ENCODE measurements around the gene IGSF10. TPM values are rescaled to one million over a fixed set of nuclear protein-coding genes. Genes with fewer than 3 reads are reported as not detected.
"Not testable (repeated sequence)": the region's sequence is repeated elsewhere in the genome, so short reads cannot be mapped to it uniquely, and the experiment has no call there.

The IGSF10 gene, protein sequence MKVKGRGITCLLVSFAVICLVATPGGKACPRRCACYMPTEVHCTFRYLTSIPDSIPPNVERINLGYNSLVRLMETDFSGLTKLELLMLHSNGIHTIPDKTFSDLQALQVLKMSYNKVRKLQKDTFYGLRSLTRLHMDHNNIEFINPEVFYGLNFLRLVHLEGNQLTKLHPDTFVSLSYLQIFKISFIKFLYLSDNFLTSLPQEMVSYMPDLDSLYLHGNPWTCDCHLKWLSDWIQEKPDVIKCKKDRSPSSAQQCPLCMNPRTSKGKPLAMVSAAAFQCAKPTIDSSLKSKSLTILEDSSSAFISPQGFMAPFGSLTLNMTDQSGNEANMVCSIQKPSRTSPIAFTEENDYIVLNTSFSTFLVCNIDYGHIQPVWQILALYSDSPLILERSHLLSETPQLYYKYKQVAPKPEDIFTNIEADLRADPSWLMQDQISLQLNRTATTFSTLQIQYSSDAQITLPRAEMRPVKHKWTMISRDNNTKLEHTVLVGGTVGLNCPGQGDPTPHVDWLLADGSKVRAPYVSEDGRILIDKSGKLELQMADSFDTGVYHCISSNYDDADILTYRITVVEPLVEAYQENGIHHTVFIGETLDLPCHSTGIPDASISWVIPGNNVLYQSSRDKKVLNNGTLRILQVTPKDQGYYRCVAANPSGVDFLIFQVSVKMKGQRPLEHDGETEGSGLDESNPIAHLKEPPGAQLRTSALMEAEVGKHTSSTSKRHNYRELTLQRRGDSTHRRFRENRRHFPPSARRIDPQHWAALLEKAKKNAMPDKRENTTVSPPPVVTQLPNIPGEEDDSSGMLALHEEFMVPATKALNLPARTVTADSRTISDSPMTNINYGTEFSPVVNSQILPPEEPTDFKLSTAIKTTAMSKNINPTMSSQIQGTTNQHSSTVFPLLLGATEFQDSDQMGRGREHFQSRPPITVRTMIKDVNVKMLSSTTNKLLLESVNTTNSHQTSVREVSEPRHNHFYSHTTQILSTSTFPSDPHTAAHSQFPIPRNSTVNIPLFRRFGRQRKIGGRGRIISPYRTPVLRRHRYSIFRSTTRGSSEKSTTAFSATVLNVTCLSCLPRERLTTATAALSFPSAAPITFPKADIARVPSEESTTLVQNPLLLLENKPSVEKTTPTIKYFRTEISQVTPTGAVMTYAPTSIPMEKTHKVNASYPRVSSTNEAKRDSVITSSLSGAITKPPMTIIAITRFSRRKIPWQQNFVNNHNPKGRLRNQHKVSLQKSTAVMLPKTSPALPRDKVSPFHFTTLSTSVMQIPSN (N-terminal part only)
- under 1 TPM; 0.24 to 0.44 TPM for total RNA-seq
- 0.43 TPM for polyA plus RNA-seq (2013, experiment 1 of 2)
- 0.33 TPM for polyA plus RNA-seq (2013, experiment 2 of 2)
- long read RNA-seq, experiment 1 = 0 reads
- long read RNA-seq, experiment 2, partial matches to known transcripts = 0 of 1 reads
- long read RNA-seq, experiment 2, other reads (novel, unspliced or antisense) = 1 of 1 reads
- long read RNA-seq, experiment 3, partial matches to known transcripts = 0 of 1 reads
- long read RNA-seq, experiment 3, other reads (novel, unspliced or antisense) = 1 of 1 reads
- long read RNA-seq, experiment 4 = 0 reads

- no peak within 1 kb of the TSS for H3K9ac ChIP-seq (ENCODE audit: extremely low read depth, low read length, poor library complexity, severe bottlenecking)
- H3K36me3 Mint-ChIP-seq (ENCODE audit: low read depth) = no peaks in the 10 kb centered on the region
Measured at GRCh38 chr3:151460774-151461450, at the start of gene IGSF10. IGSF10 (minus strand) TSS chr3:151461061; CDS start chr3:151458709, 2,352 bp downstream.

DNA sequence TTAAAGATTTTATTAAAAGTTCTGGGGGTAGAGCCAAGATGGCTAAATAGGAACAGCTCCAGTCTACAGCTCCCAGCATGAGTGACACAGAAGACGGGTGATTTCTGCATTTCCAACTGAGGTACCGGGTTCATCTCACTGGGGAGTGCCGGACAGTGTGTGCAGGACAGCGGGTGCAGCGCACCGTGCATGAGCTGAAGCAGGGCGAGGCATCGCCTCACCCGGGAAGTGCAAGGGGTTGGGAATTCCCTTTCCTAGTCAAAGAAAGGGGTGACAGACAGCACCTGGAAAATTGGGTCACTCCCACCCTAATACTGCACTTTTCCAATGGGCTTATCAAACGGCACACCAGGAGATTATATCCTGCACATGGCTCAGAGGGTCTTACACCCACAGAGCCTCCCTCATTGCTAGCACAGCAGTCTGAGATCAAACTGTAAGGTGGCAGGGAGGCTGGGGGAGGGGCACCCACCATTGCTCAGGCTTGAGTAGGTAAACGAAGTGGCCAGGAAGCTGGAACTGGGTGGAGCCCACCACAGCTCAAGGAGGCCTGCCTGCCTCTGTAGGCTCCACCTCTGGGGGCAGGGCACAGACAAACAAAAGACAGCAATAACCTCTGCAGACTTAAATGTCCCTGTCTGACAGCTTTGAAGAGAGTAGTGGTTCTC, 48.7 kb upstream of the IGSF10 start:
- peaks cover 14% of the 10 kb centered on the region for H3K9me3 ChIP-seq (ENCODE audit: control insufficient read depth, low read length)
- not testable (repeated sequence) for H3K9ac ChIP-seq (ENCODE audit: extremely low read depth, low read length, poor library complexity, severe bottlenecking); H3K27me3 ChIP-seq (ENCODE audit: control insufficient read depth, insufficient read depth, low read length, poor library complexity, severe bottlenecking); H3K36me3 ChIP-seq (ENCODE audit: control insufficient read depth, insufficient read depth, low read length); H3K27ac ChIP-seq (ENCODE audit: low read depth, low read length); H3K4me3 Mint-ChIP-seq; H3K4me1 ChIP-seq (ENCODE audit: control insufficient read depth, insufficient read depth, low read length); H3K27ac Mint-ChIP-seq; DNase-seq; H3K36me3 Mint-ChIP-seq (ENCODE audit: low read depth); H3K27me3 Mint-ChIP-seq (ENCODE audit: insufficient read depth); H3K4me1 Mint-ChIP-seq; H3K4me3 ChIP-seq (ENCODE audit: low read length)
- WGBS, 2 experiments (ENCODE audit: insufficient coverage in 1 of 2, insufficient read length in 1 of 2) = 93 to 95% methylated on average over 5 to 11 of the region's 11 CpGs
- H3K9me3 Mint-ChIP-seq = peaks cover 41% of the 10 kb centered on the region

More at GRCh38 chr3:151460774-151461450, at the start of gene IGSF10:
- peak; percentile 84 for DNase-seq
- WGBS, 2 experiments (ENCODE audit: insufficient coverage in 1 of 2, insufficient read length in 1 of 2) = 29% methylated on average over 12 to 40 of the region's 40 CpGs
- Mint-ChIP-seq H3K27ac (no peak within 1 kb of the TSS), H3K27me3 (ENCODE audit: insufficient read depth) (peaks cover 37% of the 10 kb centered on the region), H3K9me3 (no peaks in the 10 kb centered on the region), H3K4me3 (peak within 1 kb of the TSS; percentile 63), H3K4me1 (peaks cover 10% of the 10 kb centered on the region)
- Histone ChIP-seq H3K4me3 (ENCODE audit: low read length) (peak within 1 kb of the TSS; percentile 62), H3K4me1 (ENCODE audit: control insufficient read depth, insufficient read depth, low read length) (no peaks in the 10 kb centered on the region), H3K36me3 (ENCODE audit: control insufficient read depth, insufficient read depth, low read length) (no peaks in the 10 kb centered on the region), H3K27ac (ENCODE audit: low read depth, low read length) (no peak within 1 kb of the TSS), H3K9me3 (ENCODE audit: control insufficient read depth, low read length) (no peaks in the 10 kb centered on the region), H3K27me3 (ENCODE audit: control insufficient read depth, insufficient read depth, low read length, poor library complexity, severe bottlenecking) (peaks cover 32% of the 10 kb centered on the region)
- no peak for TF ChIP-seq CTCF (conservative IDR thresholded peaks at IDR 0.05)

DNA sequence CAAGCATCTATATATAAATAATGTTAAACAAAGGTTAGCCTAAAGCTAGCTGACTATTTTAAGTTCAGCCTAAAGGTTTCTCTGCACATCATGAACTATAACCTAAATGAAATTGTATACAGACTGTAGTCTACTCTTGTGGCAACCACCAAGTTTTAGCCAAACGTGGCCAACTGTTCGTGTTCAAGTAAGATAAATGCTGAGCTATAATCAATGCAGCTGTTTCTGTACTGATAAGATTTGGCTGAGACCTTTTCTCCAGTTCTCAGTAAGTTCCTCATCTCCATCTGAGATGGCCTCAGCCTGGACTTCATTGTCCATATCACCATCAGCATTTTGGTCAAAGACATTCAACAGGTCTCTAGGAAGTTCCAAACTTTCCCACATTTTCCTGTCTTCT, 43.7 kb upstream of the IGSF10 start:
- peaks cover 10% of the 10 kb centered on the region for H3K9me3 Mint-ChIP-seq
- no peaks in the 10 kb centered on the region for H3K4me1 ChIP-seq (ENCODE audit: control insufficient read depth, insufficient read depth, low read length)
- H3K27ac ChIP-seq (ENCODE audit: low read depth, low read length) = no peak overlapping the region
- H3K27ac Mint-ChIP-seq = no peak overlapping the region
- no peak overlapping the region for H3K9ac ChIP-seq (ENCODE audit: extremely low read depth, low read length, poor library complexity, severe bottlenecking)
- peaks cover 3% of the 10 kb centered on the region for H3K36me3 Mint-ChIP-seq (ENCODE audit: low read depth)
- DNase-seq = no peak
- H3K4me3 Mint-ChIP-seq = no peak overlapping the region
- H3K27me3 ChIP-seq (ENCODE audit: control insufficient read depth, insufficient read depth, low read length, poor library complexity, severe bottlenecking) = no peaks in the 10 kb centered on the region
- WGBS, 2 experiments (ENCODE audit: insufficient coverage in 1 of 2, insufficient read length in 1 of 2) = 94 to 95% methylated on average over 2 of the region's 2 CpGs
- no peaks in the 10 kb centered on the region for H3K36me3 ChIP-seq (ENCODE audit: control insufficient read depth, insufficient read depth, low read length)
- peaks cover 4% of the 10 kb centered on the region for H3K4me1 Mint-ChIP-seq
- H3K27me3 Mint-ChIP-seq (ENCODE audit: insufficient read depth) = no peaks in the 10 kb centered on the region
- H3K4me3 ChIP-seq (ENCODE audit: low read length) = no peak overlapping the region
- TF ChIP-seq CTCF (conservative IDR thresholded peaks at IDR 0.05) = no peak
- peaks cover 14% of the 10 kb centered on the region for H3K9me3 ChIP-seq (ENCODE audit: control insufficient read depth, low read length)

Measured in endodermal cell (in vitro differentiated cells).